Measurements from ENCODE around the gene CNIH3. TPM values are rescaled to one million over a fixed set of nuclear protein-coding genes. Genes with fewer than 3 reads are reported as not detected.

CNIH3 gene
- total and polyA plus RNA-seq, 2 of the 4 experiments (the other 2 are of a cell fraction): 2.0 to 2.9 TPM

- ChIA-PET POLR2A (ENCODE audit: unreplicated experiment) (interaction anchor here (0.6 kb wide), 1 partner anchor 20 kb away, joined by 4 read pairs; no protein-coding TSS in a partner anchor), CTCF (no interaction called here)
- Histone ChIP-seq H3K9ac (ENCODE audit: low read depth, low read length) (no peak overlapping the region), H4K5ac (ENCODE audit: low read depth, low read length) (no peak overlapping the region), H3K27me3 (ENCODE audit: control insufficient read depth, insufficient read depth, low read length) (no peaks in the 10 kb centered on the region), H3K36me3 (ENCODE audit: control insufficient read depth, insufficient read depth, low read length) (no peaks in the 10 kb centered on the region), H3K4me3 (ENCODE audit: insufficient read depth, low read depth, low read length) (no peak overlapping the region), H2AK9ac (replicated peaks; ENCODE audit: low read depth, low read length, poor library complexity) (no peak overlapping the region), H2AK5ac (ENCODE audit: low read depth, low read length) (no peak overlapping the region), H3K9me3 (ENCODE audit: control insufficient read depth, insufficient read depth, low read length) (no peaks in the 10 kb centered on the region), H2BK5ac (ENCODE audit: low read depth, low read length, poor library complexity, severe bottlenecking) (no peak overlapping the region), H2AFZ (replicated peaks; ENCODE audit: low read length, poor library complexity) (no peak overlapping the region), H3K79me1 (ENCODE audit: low read depth in 1 of 2, low read length in 2 of 2) (peaks cover 0 to 6% of the 10 kb centered on the region in 2 experiments; a peak in 1 of 4 replicates), H3K27ac (ENCODE audit: insufficient read depth, low read length) (no peak overlapping the region), H3K4me1 (ENCODE audit: control insufficient read depth, insufficient read depth, low read length) (peaks cover 7% of the 10 kb centered on the region), H2BK120ac (ENCODE audit: low read depth, low read length) (no peak overlapping the region), H3K4ac (ENCODE audit: low read depth, low read length) (no peak overlapping the region), H3K14ac (replicated peaks; ENCODE audit: low read depth, low read length) (no peak overlapping the region), H3K4me2 (ENCODE audit: low read depth, low read length) (no peak overlapping the region), H4K91ac (ENCODE audit: insufficient read depth, low read depth, low read length) (no peak overlapping the region), H2BK15ac (ENCODE audit: low read depth, low read length) (no peak overlapping the region), H2BK20ac (ENCODE audit: low read depth, low read length) (no peak overlapping the region), H3K56ac (ENCODE audit: extremely low read depth, insufficient read depth, low read length) (no peak overlapping the region), H3K18ac (ENCODE audit: low read depth, low read length) (no peak overlapping the region), H4K8ac (ENCODE audit: low read depth in 2 of 2, low read length in 2 of 2) (no peak overlapping the region), H4K20me1 (ENCODE audit: insufficient read depth, low read length) (no peaks in the 10 kb centered on the region), H3K9me1 (ENCODE audit: insufficient read depth, low read length) (peaks cover 10% of the 10 kb centered on the region), H3K23ac (ENCODE audit: low read depth, low read length) (no peak overlapping the region)
- ATAC-seq (ENCODE audit: low read depth) (no peak), DNase-seq (no peak)
- no TSS peak for BruUV-seq (replicated peaks)
- no CpG with 5 or more reads among the region's 3 CpGs for WGBS, 2 experiments (ENCODE audit: extremely low coverage in 2 of 2, insufficient read length in 1 of 2)
- in situ Hi-C loops (cut with MboI; ENCODE audit: low sequenced_read_pairs): no loop called here
- dilution Hi-C loops (cut with HindIII; ENCODE audit: low sequenced_read_pairs, unreplicated experiment): no loop called here
- intact Hi-C loops (cut with micrococcal nuclease): no loop called here
- no peak for TF ChIP-seq RFX5 (IDR thresholded peaks at IDR 0.05; ENCODE audit: low read depth, low read length)
- TF ChIP-seq RCOR1 (IDR thresholded peaks at IDR 0.05; ENCODE audit: insufficient replicate concordance, low read length): no peak
- no peak for TF ChIP-seq FOS (IDR thresholded peaks at IDR 0.05; ENCODE audit: low read depth, low read length)
- no peak for TF ChIP-seq MAZ (IDR thresholded peaks at IDR 0.05; ENCODE audit: borderline replicate concordance, low read depth, low read length)
- no peak for TF ChIP-seq BHLHE40 (IDR thresholded peaks at IDR 0.05; ENCODE audit: low read depth, low read length)
Observed at GRCh38 chr1:224705578-224705977, 89.5 kb downstream of the CNIH3 start.

Measured in IMR-90 (cell line).